ENCODE data around the gene ZBTB22.
A peak's percentile ranks its signal among the peaks of the same experiment; 100 is the strongest.

ZBTB22 gene

DNA sequence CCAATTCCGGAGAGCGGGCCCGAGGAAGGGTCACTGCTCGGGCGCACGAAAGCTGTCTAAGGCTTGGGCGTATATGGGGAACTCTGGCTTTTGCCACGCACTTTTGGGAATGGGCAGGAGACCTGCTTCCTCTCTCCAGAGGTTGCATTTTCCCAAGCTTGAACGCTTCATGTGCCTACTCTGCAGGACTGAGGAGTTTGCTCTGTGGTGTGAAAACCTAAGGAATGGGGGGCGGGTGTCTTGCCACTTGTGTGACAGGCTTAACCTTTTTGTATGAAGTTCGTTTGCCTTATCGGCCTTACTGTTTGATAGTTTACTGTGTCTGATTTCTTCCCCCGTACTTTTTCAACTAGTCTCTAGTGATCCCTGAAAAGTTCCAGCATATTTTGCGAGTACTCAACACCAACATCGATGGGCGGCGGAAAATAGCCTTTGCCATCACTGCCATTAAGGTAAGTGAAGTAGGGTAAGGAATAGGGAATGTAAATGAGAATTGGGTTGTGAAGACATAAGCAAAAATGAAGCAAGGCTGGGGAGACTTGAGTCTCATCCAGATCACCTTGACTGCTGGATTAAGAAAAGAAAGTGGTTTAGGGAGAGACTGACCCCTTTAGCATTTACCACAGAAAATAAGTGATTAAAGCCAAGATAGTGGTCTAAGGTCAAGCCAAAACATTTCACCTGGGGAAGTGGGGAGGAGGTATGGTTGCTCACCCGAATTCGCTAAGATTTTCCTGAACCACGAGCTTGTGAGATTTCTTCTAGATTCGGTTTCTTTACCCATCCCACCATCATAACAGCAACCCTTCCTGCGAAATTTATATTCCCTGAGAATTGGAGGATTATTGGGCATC is 45.0 kb downstream of the ZBTB22 start:
- in situ Hi-C loops (cut with MboI; ENCODE audit: low pct_unique_long_range_greater_than_20kb, low sequenced_read_pairs), result loop anchor here (10.0 kb wide), 1 partner anchor 132 kb away; no protein-coding TSS in a partner anchor

DNA sequence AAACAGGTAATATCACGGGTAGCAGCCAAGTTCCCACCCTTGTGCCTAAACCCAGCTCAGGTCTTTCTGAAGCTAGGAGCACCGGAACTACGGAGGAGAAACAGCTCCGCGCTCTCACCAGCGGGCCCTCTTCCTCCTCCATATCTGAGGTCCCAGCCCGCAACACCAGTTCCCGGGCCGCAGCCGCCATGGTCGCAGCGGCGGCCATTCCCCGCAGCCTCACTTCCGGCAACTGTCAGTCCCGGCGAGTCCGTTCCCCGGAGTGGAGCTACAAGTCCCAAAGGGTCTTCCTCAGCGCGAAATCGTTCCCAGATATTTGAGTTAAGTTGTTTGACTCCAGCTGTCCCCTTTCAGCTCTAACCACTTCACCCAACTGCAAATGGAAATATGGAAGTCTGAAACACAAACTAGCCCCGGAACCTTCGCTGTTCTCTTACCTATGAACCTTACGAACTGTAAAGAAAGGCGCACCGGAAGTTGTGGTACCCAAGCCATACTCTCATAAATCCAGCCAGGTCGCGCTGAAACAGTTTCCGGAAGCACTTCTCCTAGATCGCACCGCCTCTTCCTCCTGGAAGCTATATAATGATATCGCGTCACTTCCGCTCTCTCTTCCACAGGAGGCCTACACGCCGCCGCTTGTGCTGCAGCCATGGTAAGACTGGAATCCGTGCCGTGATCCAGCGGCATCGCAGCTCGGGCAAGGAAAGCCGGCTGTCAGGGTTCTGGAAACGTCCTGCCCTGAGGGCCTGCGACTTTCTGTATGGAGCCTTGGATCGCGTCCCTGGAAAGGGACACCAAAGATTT is 45.9 kb downstream of the ZBTB22 start, which contains the start of the genes RPS18 and VPS52:
TSS of gene RPS18 (plus strand) at position 608 of the 807 bp plus-strand sequence. CDS start at position 653, 45 bp downstream.
TSS of gene VPS52 (minus strand) at position 409 of the 807 bp plus-strand sequence. CDS start at position 208, 201 bp downstream.
- in situ Hi-C loops (cut with MboI; ENCODE audit: low pct_unique_long_range_greater_than_20kb, low sequenced_read_pairs), result loop anchor here (10.0 kb wide), 1 partner anchor 133 kb away; no protein-coding TSS in a partner anchor
- DNase-seq, result peak; percentile 99

More for the DNA sequence above, 45.0 kb downstream of the ZBTB22 start:
- DNase-seq, result no peak

DNA sequence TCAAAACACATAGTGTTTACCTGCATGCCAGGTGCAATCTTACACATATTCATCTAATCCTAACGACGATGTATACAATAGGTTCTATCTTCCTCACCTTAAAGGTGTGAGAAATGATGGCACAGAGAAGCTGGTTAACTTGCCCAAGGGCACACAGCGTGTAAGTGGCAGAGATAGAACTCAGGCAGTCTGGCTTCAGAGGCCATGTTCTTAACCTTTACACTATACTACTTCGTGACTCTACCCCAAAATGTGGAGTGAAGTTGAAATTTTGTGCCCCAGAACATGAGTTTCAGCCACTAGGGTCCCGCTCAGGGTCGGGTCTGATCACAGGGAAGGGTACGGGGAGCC is 46.5 kb downstream of the ZBTB22 start:
- no peak for DNase-seq
- in situ Hi-C loops (cut with MboI; ENCODE audit: low pct_unique_long_range_greater_than_20kb, low sequenced_read_pairs), result loop anchor here (10.0 kb wide), 1 partner anchor 134 kb away; no protein-coding TSS in a partner anchor

All from KBM-7 (cell line).